HG02759 (cell line): ENCODE results near the gene LTBP4.
"Not testable (repeated sequence)": the region's sequence is repeated elsewhere in the genome, so short reads cannot be mapped to it uniquely, and the experiment has no call there.

Experiments
- ATAC-seq: cut with Tn5 transposase; IDR thresholded peaks from one replicate; pipeline ENCODE4 v1.9.1; 2021; ENCODE audit warnings: mild to moderate bottlenecking, moderate library complexity; ENCODE audit not compliant: unreplicated experiment

The LTBP4 gene

DNA sequence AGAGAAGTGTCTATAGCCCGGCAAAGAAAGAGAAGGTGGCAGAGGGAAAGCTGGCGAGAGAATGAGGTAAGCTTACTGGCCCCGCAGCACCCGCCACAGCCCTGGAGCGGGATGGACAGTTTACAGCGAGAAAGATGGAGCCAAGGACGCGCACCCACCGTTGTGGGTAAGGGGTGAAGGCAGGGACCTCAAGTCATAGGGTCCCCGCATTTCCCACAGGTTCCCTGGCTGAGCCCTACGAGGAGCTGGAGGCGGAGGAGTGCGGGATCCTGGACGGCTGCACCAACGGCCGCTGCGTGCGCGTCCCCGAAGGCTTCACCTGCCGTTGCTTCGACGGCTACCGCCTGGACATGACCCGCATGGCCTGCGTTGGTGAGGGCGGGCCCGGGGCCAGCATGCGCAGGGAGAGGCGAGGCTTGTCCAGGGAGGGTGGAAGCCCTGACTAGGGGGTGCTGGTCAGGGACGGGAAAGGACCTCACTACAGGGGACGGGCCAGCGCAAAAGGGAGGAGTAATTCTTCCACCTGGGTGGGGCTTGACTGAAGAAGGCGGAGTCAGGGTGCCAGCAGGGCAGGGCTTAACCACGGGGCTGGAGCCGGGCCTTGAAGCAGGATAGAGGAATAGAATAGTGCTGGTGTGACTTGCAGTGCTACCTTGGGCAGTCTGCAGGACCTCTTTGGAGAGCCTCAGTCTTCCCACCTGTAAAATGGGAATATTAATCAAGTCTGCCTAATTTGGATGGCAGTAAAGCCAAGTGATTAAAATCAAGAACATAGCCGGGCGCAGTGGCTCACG is 26.5 kb downstream of the LTBP4 start:
- ATAC-seq, result no peak

DNA sequence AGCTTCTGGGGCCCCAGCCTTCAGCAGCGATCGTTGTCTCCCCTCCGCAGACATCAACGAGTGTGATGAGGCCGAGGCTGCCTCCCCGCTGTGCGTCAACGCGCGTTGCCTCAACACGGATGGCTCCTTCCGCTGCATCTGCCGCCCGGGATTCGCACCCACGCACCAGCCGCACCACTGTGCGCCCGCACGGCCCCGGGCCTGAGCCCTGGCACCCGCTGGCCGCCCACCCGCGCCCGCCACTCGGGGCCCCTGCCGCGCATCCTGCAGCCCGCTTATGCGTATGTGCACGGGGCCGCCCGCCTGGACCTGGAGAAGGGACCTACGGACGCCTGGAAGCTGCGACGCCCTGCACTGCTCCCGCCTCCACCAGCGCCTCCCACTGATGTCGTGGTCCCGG is 28.2 kb downstream of the LTBP4 start:
- ATAC-seq, result no peak

- no peak for ATAC-seq
These were observed 29.5 kb downstream of the LTBP4 start for GRCh38 chr19:40630571-40631160.

- no peak for ATAC-seq
These were observed 31.3 kb downstream of the LTBP4 start for GRCh38 chr19:40632311-40633036.

DNA sequence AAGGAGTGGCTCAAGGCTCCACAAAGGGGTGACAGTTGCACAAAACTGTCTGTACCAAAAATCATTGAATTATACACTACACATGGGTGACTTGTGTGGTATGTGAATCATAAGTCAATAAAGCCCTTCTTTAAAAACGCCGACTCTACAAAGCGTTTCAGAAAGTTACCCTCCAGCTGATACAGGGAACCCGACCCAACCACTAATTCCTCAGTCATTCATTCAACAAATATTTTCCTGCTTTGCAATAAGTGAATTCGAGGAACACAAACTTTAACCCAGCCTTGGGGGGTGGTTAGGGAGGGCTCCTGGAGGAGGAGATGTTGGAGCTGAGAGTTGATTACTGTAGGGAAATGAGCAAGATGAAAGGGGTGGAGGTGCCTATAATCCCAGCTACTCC is 32.0 kb downstream of the LTBP4 start:
- no peak for ATAC-seq

GRCh38 chr19:40638327-40638726 is 37.2 kb downstream of the LTBP4 start:
- ATAC-seq, result no peak

- no peak for ATAC-seq
These were observed 38.4 kb downstream of the LTBP4 start for GRCh38 chr19:40639638-40639982.

DNA sequence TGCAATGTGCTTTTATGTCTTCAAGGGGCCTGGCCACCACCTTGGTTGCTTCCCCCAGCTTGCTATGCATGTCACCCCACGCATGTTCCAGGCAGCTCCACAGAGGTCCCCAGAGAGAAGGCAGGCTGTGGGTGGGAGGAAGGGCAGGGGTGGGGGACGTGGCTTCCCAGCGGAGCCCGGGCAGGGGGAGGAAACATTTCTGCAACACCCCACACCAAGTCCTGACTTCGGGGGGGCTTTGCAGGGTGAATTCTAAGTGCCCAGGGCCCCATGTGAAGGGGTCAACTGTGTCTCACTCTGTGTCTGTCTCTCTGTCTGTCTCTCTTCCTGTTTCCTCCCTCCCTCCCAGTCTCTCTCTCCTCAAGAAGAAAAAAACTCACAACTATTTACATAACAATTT is 39.6 kb downstream of the LTBP4 start:
- no peak for ATAC-seq

GRCh38 chr19:40641281-40641680 is 40.1 kb downstream of the LTBP4 start:
- no peak for ATAC-seq

DNA sequence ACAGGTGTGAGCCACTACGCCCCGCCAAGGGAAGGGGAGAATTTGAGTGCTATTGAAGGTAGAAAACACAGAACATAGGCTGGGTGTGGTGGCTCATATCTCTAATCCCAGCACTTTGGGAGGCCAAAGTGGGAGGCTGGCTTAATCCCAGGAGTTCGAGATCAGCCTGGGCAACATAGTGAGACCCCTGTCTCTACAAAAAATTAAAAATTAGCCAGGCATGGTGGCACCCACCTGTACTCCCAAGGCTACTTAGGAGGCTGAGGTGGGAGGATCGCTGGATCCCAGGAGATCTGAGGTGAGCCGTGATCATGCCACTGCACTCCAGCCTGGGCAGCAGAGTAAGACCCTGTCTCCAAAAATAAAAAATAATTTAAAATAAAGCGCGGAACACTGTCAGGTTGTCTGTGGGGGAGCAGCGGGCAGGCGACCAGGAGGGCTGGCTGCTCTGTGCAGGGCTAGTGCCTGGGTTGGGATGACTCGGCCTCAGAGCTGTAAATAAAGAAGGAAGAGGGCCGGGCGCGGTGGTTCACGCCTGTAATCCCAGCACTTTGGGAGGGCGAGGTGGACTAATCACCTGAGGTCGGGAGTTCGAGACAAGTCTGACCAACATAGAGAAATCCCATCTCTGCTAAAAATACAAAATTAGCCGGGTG is 41.0 kb downstream of the LTBP4 start:
- no peak for ATAC-seq

- no peak for ATAC-seq
These were observed 41.7 kb downstream of the LTBP4 start for GRCh38 chr19:40642757-40643305.

DNA sequence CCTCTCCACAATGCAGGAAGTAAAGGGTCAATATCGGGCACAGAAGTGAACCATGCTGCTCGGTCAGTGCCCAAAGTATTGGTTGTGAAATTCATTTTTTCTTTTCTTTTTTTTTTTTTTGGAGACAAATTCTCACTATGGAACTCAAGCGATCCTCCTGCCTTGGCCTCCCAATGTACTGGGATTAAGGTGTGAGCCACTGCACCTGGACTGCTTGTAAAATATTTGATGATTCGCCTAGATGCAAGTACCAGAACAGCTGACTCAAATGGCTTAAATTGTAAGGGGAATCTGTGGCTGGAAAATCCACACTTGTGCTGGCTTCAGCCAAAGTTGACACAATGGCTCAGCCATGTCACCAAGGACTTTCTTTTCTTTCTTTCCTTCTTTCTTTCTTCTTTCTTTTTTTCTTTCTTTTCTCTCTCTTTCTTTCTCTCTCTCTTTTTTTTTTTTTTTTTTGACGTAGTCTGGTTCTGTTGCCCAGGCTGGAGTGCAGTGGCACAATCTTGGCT is 45.6 kb downstream of the LTBP4 start:
- ATAC-seq, result no peak

- ATAC-seq, result not testable (repeated sequence)
These were observed 48.9 kb downstream of the LTBP4 start for GRCh38 chr19:40649903-40650675.

DNA sequence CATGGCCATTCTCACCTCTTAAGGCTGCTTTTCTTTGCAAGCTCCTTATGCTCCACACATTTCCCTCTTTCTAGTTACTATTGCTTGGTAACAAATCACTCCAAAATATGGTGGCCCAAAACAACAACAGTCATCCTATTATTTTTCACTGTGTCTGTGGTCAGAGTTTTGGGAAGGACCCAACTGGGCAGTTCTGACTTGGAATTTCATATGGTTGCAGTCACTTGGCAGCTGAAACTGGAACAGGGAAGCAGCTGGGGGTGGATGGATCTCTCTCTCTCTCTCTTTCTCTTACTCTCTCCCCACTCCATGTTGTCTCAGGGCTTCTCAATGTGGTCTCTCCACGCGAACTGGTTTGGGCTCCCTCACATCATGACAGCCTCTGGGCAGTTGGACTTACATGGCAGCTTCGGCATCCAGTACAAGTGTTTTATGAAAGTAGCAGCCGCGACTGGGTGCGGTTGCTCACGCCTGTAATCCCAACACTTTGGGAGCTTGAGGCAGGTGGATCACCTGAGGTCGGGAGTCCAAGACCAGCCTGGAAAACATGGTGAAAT is 49.7 kb downstream of the LTBP4 start:
- no peak for ATAC-seq

GRCh38 chr19:40652303-40652702 is 51.1 kb downstream of the LTBP4 start:
- ATAC-seq, result not testable (repeated sequence)

- ATAC-seq, result not testable (repeated sequence)
These were observed 54.5 kb downstream of the LTBP4 start for GRCh38 chr19:40655684-40656083.

DNA sequence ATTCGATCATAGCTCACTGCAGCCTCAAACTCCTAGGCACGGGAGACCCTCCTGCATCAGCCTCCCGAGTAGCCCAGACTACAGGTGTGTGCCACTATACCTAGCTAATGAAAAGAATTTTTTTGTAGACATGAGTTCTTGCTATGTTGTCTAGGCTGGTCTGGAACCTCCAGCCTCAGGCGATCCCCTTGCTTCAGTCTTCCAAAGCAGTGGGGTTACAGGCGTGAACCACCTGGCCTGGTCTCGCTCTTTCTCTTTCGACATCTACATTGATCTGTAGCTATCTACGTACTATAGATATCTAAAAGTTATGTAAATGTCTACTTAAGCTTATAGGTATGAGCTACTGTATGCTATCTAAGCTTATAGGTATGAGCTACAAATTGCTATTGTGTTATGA is 56.9 kb downstream of the LTBP4 start:
- no peak for ATAC-seq

- ATAC-seq, result no peak
These were observed 57.9 kb downstream of the LTBP4 start for GRCh38 chr19:40659116-40659515.

- ATAC-seq, result no peak
These were observed 58.4 kb downstream of the LTBP4 start for GRCh38 chr19:40659566-40659965.

DNA sequence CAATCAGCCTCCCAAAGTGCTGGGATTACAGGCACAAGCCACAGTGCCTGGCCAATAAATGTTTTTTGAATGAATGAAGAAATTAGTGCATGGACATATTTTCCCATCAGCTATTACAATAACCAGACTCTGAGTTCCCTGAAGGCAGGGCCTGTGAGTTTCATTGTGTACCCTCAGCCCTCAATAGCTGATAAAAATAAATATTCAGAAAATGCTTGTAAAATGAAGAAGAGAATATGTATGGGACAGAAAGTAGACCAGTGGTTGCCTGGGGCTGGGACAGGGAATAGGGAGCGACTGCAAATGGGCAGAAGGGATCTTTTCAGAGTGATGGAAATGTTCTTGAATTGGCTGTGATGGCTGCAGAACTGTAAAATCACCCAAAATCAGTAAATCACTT is 60.4 kb downstream of the LTBP4 start:
- ATAC-seq, result no peak
